Endothelial cell of umbilical vein (primary cell): Measurements from ENCODE around the gene CDK6. TPM values are rescaled to one million over a fixed set of nuclear protein-coding genes. Genes with fewer than 3 reads are reported as not detected.

Experiments
- BruUV-seq: library from RNA; stranded (reverse); fragments of 400-500 nt; replicated peaks from 2 replicates; lab custom pipeline; 2021; lab: Mats Ljungman, UMichigan
- CTCF ChIA-PET: fragments of 300-600, 350-600 bp; sonication (Branson Sonifier 250); formaldehyde crosslinking; loops from one replicate; lab custom pipeline; 2021; ENCODE audit warnings: antibody characterized with exemption, inconsistent platforms; lab: Charles Lee
- POLR2A ChIA-PET: fragments of 300-600, 350-600 bp; sonication (Branson Sonifier 250); formaldehyde crosslinking; loops from one replicate; lab custom pipeline; 2021; ENCODE audit warnings: antibody characterized with exemption, inconsistent platforms; lab: Charles Lee
- DNase-seq: peaks from one replicate; pipeline ENCODE4 v3.0.0-alpha.2; 2011; ENCODE audit warnings: low read depth, low spot score
- FAIRE-seq: peaks from 2 replicates; lab custom pipeline; 2011; peaks lifted over from hg19 to GRCh38; lab: Jason Lieb, UNC
- H2AFZ ChIP-seq: 2 replicates; pipeline ENCODE4 v1.6.0; 2012; ENCODE audit warnings: low read depth, low read length, control low read depth, inconsistent platforms
- H3K27ac ChIP-seq: 2 replicates; pipeline ENCODE4 v1.5.1; 2011; ENCODE audit warnings: low read depth, mild to moderate bottlenecking, control low read depth, low read length, moderate library complexity; ENCODE audit not compliant: insufficient read depth
- H3K27me3 ChIP-seq, 2 experiments: 2 replicates each; pipeline versions ENCODE4 v1.6.0 to v1.6.1; 2011; ENCODE audit warnings: low read length in 2 of 2, mixed read lengths in 1 of 2; ENCODE audit not compliant: control insufficient read depth in 2 of 2, insufficient read depth in 2 of 2
- H3K36me3 ChIP-seq, 2 experiments: 2 replicates in 1 of 2; 3 replicates in 1 of 2; pipeline ENCODE4 v1.5.1; 2011; ENCODE audit warnings: low read length in 2 of 2, mild to moderate bottlenecking in 1 of 2, moderate library complexity in 1 of 2; ENCODE audit not compliant: control insufficient read depth in 2 of 2, insufficient read depth in 2 of 2; ENCODE audit errors: extremely low read depth in 1 of 2
- H3K4me1 ChIP-seq: 3 replicates; pipeline ENCODE4 v1.5.1; 2011; ENCODE audit warnings: mild to moderate bottlenecking, low read length; ENCODE audit not compliant: control insufficient read depth, insufficient read depth; ENCODE audit errors: extremely low read depth
- H3K4me2 ChIP-seq: 2 replicates; pipeline ENCODE4 v1.6.1; 2011; ENCODE audit warnings: low read length, control low read depth, mixed read lengths; ENCODE audit not compliant: insufficient read depth
- H3K4me3 ChIP-seq, 3 experiments: fragments of 200-600 bp in 1 of 3; sonication (generic), shearing (Covaris generic) in 1 of 3; replicated peaks in 1 of 3; 2 replicates each; pipeline ENCODE4 v1.5.1; 2011 to 2016; ENCODE audit warnings: control low read depth in 3 of 3, low read length in 3 of 3, mild to moderate bottlenecking in 2 of 3, inconsistent platforms in 1 of 3, low read depth in 1 of 3, moderate library complexity in 1 of 3; ENCODE audit not compliant: insufficient read depth in 1 of 3
- H3K79me2 ChIP-seq: 2 replicates; pipeline ENCODE4 v1.6.0; 2012; ENCODE audit warnings: low read length, inconsistent platforms; ENCODE audit not compliant: control insufficient read depth, insufficient read depth
- H3K9ac ChIP-seq: replicated peaks from 2 replicates; pipeline ENCODE3; 2011; ENCODE audit warnings: low read length, control low read depth; ENCODE audit not compliant: insufficient read depth; ENCODE audit errors: extremely low read depth
- H3K9me1 ChIP-seq: replicated peaks from 3 replicates; pipeline ENCODE4 v1.6.0; 2011; ENCODE audit warnings: mild to moderate bottlenecking, low read length; ENCODE audit not compliant: control insufficient read depth, insufficient read depth; ENCODE audit errors: extremely low read depth
- H3K9me3 ChIP-seq: replicated peaks from 2 replicates; pipeline ENCODE4 v1.5.1; 2012; ENCODE audit warnings: low read length, inconsistent platforms; ENCODE audit not compliant: control insufficient read depth, insufficient read depth
- H4K20me1 ChIP-seq: replicated peaks from 2 replicates; pipeline ENCODE3; 2011; ENCODE audit warnings: mild to moderate bottlenecking, low read length; ENCODE audit not compliant: control insufficient read depth, insufficient read depth; ENCODE audit errors: extremely low read depth
- EZH2 ChIP-seq: IDR thresholded peaks from 2 replicates; pipeline ENCODE4 v1.6.1; 2012; ENCODE audit warnings: borderline replicate concordance, low read depth, mild to moderate bottlenecking, moderate library complexity, low read length, inconsistent platforms; ENCODE audit not compliant: severe bottlenecking
- FOS ChIP-seq: IDR thresholded peaks from 2 replicates; pipeline ENCODE4 v1.6.1; 2011; ENCODE audit warnings: mild to moderate bottlenecking, low read length, moderate library complexity, borderline replicate concordance; ENCODE audit not compliant: insufficient read depth
- JUN ChIP-seq: IDR thresholded peaks from 2 replicates; pipeline ENCODE4 v1.6.1; 2011; ENCODE audit warnings: borderline replicate concordance, low read depth; ENCODE audit not compliant: insufficient read length, insufficient read depth
- POLR2A ChIP-seq: IDR thresholded peaks from 2 replicates; pipeline ENCODE4 v1.6.1; 2012; ENCODE audit warnings: low read depth, mild to moderate bottlenecking, control low read depth, low read length
- POLR2AphosphoS5 ChIP-seq: IDR thresholded peaks from 2 replicates; pipeline ENCODE4 v1.6.1; 2012; ENCODE audit warnings: low read depth, mild to moderate bottlenecking, control low read depth, low read length, moderate library complexity; ENCODE audit not compliant: insufficient read depth
- dilution Hi-C: fragments of 300-500 bp; cut with MboI; formaldehyde crosslinking; loops from one replicate; pipeline ENCODE4 v1.15.0; 2019; ENCODE audit warnings: low sequenced_read_pairs; ENCODE audit not compliant: extremely low pct_ligation_motif_present
- intact Hi-C: fragments of 100-400 bp; cut with micrococcal nuclease; formaldehyde crosslinking; loops from one replicate; pipeline ENCODE4 v1.10.0; 2022
- polyA plus RNA-seq, 4 experiments: library from polyadenylated mRNA; depleted of rRNA in 3 of 4; stranded (reverse) in 3 of 4; unstranded in 1 of 4; fragments of >200 nt; gene quantifications; 2 replicates each; pipeline versions ENCODE4 v1.2.1 to v1.2.3, GENCODE V29; 2011 to 2012; ENCODE audit warnings: missing spikeins in 1 of 4
- total RNA-seq: library from RNA; stranded (reverse); gene quantifications from 2 replicates; pipeline ENCODE4 v1.2.3, GENCODE V29; 2021
- TF ChIP-seq, protein P1 (sequence below), 2 donors: IDR thresholded peaks; 1 replicate in 1 of 2; 2 replicates in 1 of 2; pipeline ENCODE4 v1.5.1; 2011; ENCODE audit warnings: low read length in 2 of 2, mild to moderate bottlenecking in 2 of 2, moderate library complexity in 2 of 2, control low read depth in 1 of 2, inconsistent platforms in 1 of 2, low read depth in 1 of 2; ENCODE audit not compliant: insufficient read depth in 1 of 2; ENCODE audit errors: extremely low read depth in 1 of 2
- TF ChIP-seq, protein P2 (sequence below): IDR thresholded peaks from 2 replicates; pipeline ENCODE4 v1.6.1; 2011; ENCODE audit not compliant: insufficient read depth, insufficient read length

Gene CDK6
- total and polyA plus RNA-seq, 2 donors (not counting 3 experiments of a cell fraction or from before 2014, with no cell fraction given): 6.0 to 28.2 TPM

DNA sequence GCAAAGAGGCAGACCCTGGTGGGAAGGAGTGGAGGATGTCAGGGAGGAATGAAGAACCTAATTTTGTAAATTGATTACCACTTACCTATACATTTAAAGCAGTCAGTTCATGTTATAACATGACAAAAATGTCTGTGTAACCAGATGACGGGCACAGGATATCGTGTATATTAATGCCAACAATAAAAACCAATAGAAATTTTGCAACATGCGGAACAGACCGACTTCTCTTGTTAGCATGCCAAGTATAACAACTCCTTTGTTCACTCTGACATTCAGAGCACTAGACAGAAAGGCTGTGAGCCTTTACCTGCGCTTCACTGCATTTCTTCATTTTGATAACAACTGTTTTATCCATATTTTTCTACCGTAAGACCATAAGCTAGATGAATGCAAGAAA lies 29.9 kb downstream of the CDK6 start:
- Histone ChIP-seq H3K9ac (no peak overlapping the region), H2AFZ (no peak overlapping the region), H3K27ac (no peak overlapping the region), H4K20me1 (no peaks in the 10 kb centered on the region), H3K9me3 (no peaks in the 10 kb centered on the region), H3K4me3 (no peak overlapping the region), H3K4me2 (no peak overlapping the region), H3K36me3 (no peaks in the 10 kb centered on the region), H3K9me1 (no peaks in the 10 kb centered on the region), H3K4me1 (peaks cover 22% of the 10 kb centered on the region), H3K79me2 (peaks cover 26% of the 10 kb centered on the region), H3K27me3 (no peaks in the 10 kb centered on the region)
- BruUV-seq: no TSS peak
- dilution Hi-C loops (no loop called here), intact Hi-C loops (no loop called here)
- POLR2A ChIA-PET: no interaction called here
- TF ChIP-seq POLR2AphosphoS5 (no peak), JUN (no peak), FOS (no peak), EZH2 (no peak), POLR2A (no peak)
- TF ChIP-seq, protein P1, sequence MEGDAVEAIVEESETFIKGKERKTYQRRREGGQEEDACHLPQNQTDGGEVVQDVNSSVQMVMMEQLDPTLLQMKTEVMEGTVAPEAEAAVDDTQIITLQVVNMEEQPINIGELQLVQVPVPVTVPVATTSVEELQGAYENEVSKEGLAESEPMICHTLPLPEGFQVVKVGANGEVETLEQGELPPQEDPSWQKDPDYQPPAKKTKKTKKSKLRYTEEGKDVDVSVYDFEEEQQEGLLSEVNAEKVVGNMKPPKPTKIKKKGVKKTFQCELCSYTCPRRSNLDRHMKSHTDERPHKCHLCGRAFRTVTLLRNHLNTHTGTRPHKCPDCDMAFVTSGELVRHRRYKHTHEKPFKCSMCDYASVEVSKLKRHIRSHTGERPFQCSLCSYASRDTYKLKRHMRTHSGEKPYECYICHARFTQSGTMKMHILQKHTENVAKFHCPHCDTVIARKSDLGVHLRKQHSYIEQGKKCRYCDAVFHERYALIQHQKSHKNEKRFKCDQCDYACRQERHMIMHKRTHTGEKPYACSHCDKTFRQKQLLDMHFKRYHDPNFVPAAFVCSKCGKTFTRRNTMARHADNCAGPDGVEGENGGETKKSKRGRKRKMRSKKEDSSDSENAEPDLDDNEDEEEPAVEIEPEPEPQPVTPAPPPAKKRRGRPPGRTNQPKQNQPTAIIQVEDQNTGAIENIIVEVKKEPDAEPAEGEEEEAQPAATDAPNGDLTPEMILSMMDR (IDR thresholded peaks at IDR 0.05; ENCODE audit: extremely low read depth in 1 of 2, insufficient read depth in 1 of 2, low read depth in 1 of 2, low read length in 2 of 2): no peak
- TF ChIP-seq, protein P2, sequence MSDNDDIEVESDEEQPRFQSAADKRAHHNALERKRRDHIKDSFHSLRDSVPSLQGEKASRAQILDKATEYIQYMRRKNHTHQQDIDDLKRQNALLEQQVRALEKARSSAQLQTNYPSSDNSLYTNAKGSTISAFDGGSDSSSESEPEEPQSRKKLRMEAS: no peak
- no peak for FAIRE-seq
- CTCF ChIA-PET: no interaction called here
- no peak for DNase-seq
